GM19324 (cell line): ENCODE results near the gene PTPRG.

Experiments used
- ATAC-seq: cut with Tn5 transposase; IDR thresholded peaks from one replicate; pipeline ENCODE4 v1.9.1; 2021; ENCODE audit warnings: mild to moderate bottlenecking, moderate library complexity; ENCODE audit not compliant: unreplicated experiment, low FRiP score

PTPRG gene

GRCh38 chr3:61582846-61583245, 21.5 kb downstream of the PTPRG start:
- no peak for ATAC-seq

- ATAC-seq: no peak
These were observed 22.8 kb downstream of the PTPRG start for GRCh38 chr3:61583890-61584875.

- ATAC-seq: no peak
These were observed 28.5 kb downstream of the PTPRG start for GRCh38 chr3:61589856-61590255.

GRCh38 chr3:61591300-61591699, 29.9 kb downstream of the PTPRG start:
- no peak for ATAC-seq

- no peak for ATAC-seq
These were observed 32.2 kb downstream of the PTPRG start for GRCh38 chr3:61593446-61594029.

GRCh38 chr3:61594144-61594963, 33.0 kb downstream of the PTPRG start:
- no peak for ATAC-seq

GRCh38 chr3:61594964-61595285, 33.6 kb downstream of the PTPRG start:
- no peak for ATAC-seq

- no peak for ATAC-seq
These were observed 33.9 kb downstream of the PTPRG start for GRCh38 chr3:61595288-61595687.

GRCh38 chr3:61595826-61596225, 34.5 kb downstream of the PTPRG start:
- no peak for ATAC-seq

- ATAC-seq: no peak
These were observed 36.5 kb downstream of the PTPRG start for GRCh38 chr3:61597906-61598305.

- no peak for ATAC-seq
These were observed 38.8 kb downstream of the PTPRG start for GRCh38 chr3:61600195-61600594.

GRCh38 chr3:61601831-61602230, 40.5 kb downstream of the PTPRG start:
- no peak for ATAC-seq

GRCh38 chr3:61602466-61602865, 41.1 kb downstream of the PTPRG start:
- ATAC-seq: no peak

GRCh38 chr3:61605589-61606175, 44.3 kb downstream of the PTPRG start:
- no peak for ATAC-seq

- ATAC-seq: no peak
These were observed 44.8 kb downstream of the PTPRG start for GRCh38 chr3:61606196-61606595.

- no peak for ATAC-seq
These were observed 46.7 kb downstream of the PTPRG start for GRCh38 chr3:61608072-61608471.

GRCh38 chr3:61608711-61609110, 47.3 kb downstream of the PTPRG start:
- no peak for ATAC-seq

GRCh38 chr3:61610316-61610715, 48.9 kb downstream of the PTPRG start:
- no peak for ATAC-seq

GRCh38 chr3:61612211-61613194, 51.1 kb downstream of the PTPRG start:
- ATAC-seq: no peak

GRCh38 chr3:61613666-61614065, 52.3 kb downstream of the PTPRG start:
- ATAC-seq: no peak
